Measurements from ENCODE around the gene PRKAB2.
"Not testable (repeated sequence)": the region's sequence is repeated elsewhere in the genome, so short reads cannot be mapped to it uniquely, and the experiment has no call there.

DNA sequence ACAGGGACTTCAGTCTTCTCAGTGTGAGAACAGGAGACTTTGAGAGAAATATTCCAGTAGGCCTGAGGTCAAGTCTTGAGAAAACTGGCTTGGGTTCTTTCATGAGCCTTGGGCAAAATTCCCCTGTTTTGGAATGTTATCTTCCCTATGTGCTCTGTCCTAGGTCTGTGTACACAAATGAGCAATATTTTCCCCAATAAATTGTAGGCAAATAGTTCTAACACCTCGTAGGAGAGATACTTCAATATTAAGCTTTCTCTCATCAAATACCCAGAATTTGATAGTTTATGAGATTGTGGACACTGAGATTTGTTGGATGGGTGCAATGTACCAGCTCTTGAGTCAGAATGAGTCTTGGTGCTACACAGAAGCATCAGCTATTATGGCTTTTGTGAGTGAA is 57.9 kb downstream of the PRKAB2 start:
- not testable (repeated sequence) for TF ChIP-seq EZH2 (IDR thresholded peaks at IDR 0.05; ENCODE audit: borderline replicate concordance, low read length)
- TF ChIP-seq, protein P1, sequence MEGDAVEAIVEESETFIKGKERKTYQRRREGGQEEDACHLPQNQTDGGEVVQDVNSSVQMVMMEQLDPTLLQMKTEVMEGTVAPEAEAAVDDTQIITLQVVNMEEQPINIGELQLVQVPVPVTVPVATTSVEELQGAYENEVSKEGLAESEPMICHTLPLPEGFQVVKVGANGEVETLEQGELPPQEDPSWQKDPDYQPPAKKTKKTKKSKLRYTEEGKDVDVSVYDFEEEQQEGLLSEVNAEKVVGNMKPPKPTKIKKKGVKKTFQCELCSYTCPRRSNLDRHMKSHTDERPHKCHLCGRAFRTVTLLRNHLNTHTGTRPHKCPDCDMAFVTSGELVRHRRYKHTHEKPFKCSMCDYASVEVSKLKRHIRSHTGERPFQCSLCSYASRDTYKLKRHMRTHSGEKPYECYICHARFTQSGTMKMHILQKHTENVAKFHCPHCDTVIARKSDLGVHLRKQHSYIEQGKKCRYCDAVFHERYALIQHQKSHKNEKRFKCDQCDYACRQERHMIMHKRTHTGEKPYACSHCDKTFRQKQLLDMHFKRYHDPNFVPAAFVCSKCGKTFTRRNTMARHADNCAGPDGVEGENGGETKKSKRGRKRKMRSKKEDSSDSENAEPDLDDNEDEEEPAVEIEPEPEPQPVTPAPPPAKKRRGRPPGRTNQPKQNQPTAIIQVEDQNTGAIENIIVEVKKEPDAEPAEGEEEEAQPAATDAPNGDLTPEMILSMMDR (conservative IDR thresholded peaks at IDR 0.05 in 1 of 2, IDR thresholded peaks at IDR 0.05 in 1 of 2; ENCODE audit: extremely low read depth in 1 of 2, insufficient read depth in 1 of 2, low read depth in 1 of 2, low read length in 2 of 2): not testable (repeated sequence)
